Calu3 (cell line): ENCODE data around the gene MLIP. TPM values are rescaled to one million over a fixed set of nuclear protein-coding genes. Genes with fewer than 3 reads are reported as not detected.

ENCODE experiments used
- BruUV-seq: library from RNA; stranded (reverse); fragments of 400-500 nt; replicated peaks from 2 replicates; lab custom pipeline; 2021; lab: Mats Ljungman, UMichigan
- CTCF ChIA-PET: fragments of 300-600 bp; sonication (Branson Sonifier 250); formaldehyde crosslinking; loops from one replicate; lab custom pipeline; 2022; ENCODE audit warnings: antibody characterized with exemption; lab: Charles Lee
- DNase-seq: peaks from one replicate; pipeline ENCODE4 v3.0.0; 2022
- H3K27ac Mint-ChIP-seq: one replicate; pipeline ENCODE4 v1.8.0; 2022; ENCODE audit warnings: mixed read lengths; ENCODE audit not compliant: unreplicated experiment
- H3K27me3 Mint-ChIP-seq: one replicate; pipeline ENCODE4 v1.8.0; 2022; ENCODE audit warnings: mixed read lengths; ENCODE audit not compliant: unreplicated experiment
- H3K36me3 Mint-ChIP-seq: one replicate; pipeline ENCODE4 v1.8.0; 2022; ENCODE audit warnings: mild to moderate bottlenecking, moderate library complexity, mixed read lengths; ENCODE audit not compliant: insufficient read depth, unreplicated experiment
- H3K4me1 Mint-ChIP-seq: one replicate; pipeline ENCODE4 v1.8.0; 2022; ENCODE audit warnings: mild to moderate bottlenecking, low read depth, mixed read lengths; ENCODE audit not compliant: unreplicated experiment
- H3K4me3 Mint-ChIP-seq: one replicate; pipeline ENCODE4 v1.8.0; 2022; ENCODE audit warnings: mild to moderate bottlenecking, low read depth, moderate library complexity, mixed read lengths; ENCODE audit not compliant: unreplicated experiment
- H3K9me3 Mint-ChIP-seq: one replicate; pipeline ENCODE4 v1.8.0; 2022; ENCODE audit warnings: low read depth, mixed read lengths; ENCODE audit not compliant: unreplicated experiment
- intact Hi-C: fragments of 100-400 bp; cut with micrococcal nuclease; formaldehyde crosslinking; loops from one replicate; pipeline ENCODE4 v1.10.0; 2022; ENCODE audit not compliant: unreplicated experiment
- total RNA-seq: library from RNA; stranded (reverse); gene quantifications from 2 replicates; pipeline ENCODE4 v1.2.3, GENCODE V29; 2022
- TF ChIP-seq, protein P1 (sequence below): fragments of 200-600 bp; IDR thresholded peaks from one replicate; pipeline ENCODE4 v1.8.0; 2022; ENCODE audit warnings: antibody characterized with exemption; ENCODE audit not compliant: unreplicated experiment

Gene MLIP
- total RNA-seq, 1 experiment from 2014 or later = 1.4 TPM

- CTCF ChIA-PET = no interaction called here
- no peak for DNase-seq
- H3K4me3 Mint-ChIP-seq = no peak overlapping the region
- BruUV-seq = no TSS peak
- H3K9me3 Mint-ChIP-seq = no peaks in the 10 kb centered on the region
- intact Hi-C loops = no loop called here
- no peaks in the 10 kb centered on the region for H3K4me1 Mint-ChIP-seq
- no peaks in the 10 kb centered on the region for H3K36me3 Mint-ChIP-seq
- H3K27ac Mint-ChIP-seq = no peak overlapping the region
- no peaks in the 10 kb centered on the region for H3K27me3 Mint-ChIP-seq
- TF ChIP-seq, protein P1, sequence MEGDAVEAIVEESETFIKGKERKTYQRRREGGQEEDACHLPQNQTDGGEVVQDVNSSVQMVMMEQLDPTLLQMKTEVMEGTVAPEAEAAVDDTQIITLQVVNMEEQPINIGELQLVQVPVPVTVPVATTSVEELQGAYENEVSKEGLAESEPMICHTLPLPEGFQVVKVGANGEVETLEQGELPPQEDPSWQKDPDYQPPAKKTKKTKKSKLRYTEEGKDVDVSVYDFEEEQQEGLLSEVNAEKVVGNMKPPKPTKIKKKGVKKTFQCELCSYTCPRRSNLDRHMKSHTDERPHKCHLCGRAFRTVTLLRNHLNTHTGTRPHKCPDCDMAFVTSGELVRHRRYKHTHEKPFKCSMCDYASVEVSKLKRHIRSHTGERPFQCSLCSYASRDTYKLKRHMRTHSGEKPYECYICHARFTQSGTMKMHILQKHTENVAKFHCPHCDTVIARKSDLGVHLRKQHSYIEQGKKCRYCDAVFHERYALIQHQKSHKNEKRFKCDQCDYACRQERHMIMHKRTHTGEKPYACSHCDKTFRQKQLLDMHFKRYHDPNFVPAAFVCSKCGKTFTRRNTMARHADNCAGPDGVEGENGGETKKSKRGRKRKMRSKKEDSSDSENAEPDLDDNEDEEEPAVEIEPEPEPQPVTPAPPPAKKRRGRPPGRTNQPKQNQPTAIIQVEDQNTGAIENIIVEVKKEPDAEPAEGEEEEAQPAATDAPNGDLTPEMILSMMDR = no peak
These were observed 10.7 kb upstream of the MLIP start for GRCh38 chr6:54100411-54101006.

GRCh38 chr6:54102238-54102637 is 9.0 kb upstream of the MLIP start:
- DNase-seq = no peak
- CTCF ChIA-PET = no interaction called here
- no peak overlapping the region for H3K4me3 Mint-ChIP-seq
- H3K27ac Mint-ChIP-seq = no peak overlapping the region
- no peaks in the 10 kb centered on the region for H3K9me3 Mint-ChIP-seq
- TF ChIP-seq, protein P1 = no peak
- intact Hi-C loops = loop anchor here (1.0 kb wide), 1 partner anchor 48 kb away; no protein-coding TSS in a partner anchor
- H3K36me3 Mint-ChIP-seq = no peaks in the 10 kb centered on the region
- no TSS peak for BruUV-seq
- H3K4me1 Mint-ChIP-seq = no peaks in the 10 kb centered on the region
- no peaks in the 10 kb centered on the region for H3K27me3 Mint-ChIP-seq

DNA sequence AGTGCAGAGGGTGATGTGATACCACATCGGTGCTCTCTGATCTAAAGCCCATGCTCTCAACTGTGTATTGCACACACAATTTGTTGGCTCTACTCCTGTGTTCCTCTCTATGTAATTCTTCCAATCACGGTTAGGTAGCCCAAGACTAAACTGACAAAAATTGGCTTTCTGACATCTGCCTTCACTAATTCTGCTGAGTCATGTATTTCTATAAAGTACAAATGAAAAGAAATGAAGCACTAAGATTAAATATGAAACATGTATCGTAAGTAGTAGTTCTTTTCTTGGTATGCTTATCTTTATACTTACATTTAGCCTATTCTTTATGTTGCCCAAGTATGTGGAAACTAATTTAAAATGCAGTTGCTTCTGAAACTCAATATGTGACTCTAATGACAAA is 7.7 kb upstream of the MLIP start:
- DNase-seq = no peak
- Mint-ChIP-seq H3K27me3 (no peaks in the 10 kb centered on the region), H3K4me1 (no peaks in the 10 kb centered on the region), H3K27ac (no peak overlapping the region), H3K36me3 (no peaks in the 10 kb centered on the region), H3K9me3 (no peaks in the 10 kb centered on the region), H3K4me3 (no peak overlapping the region)
- intact Hi-C loops = no loop called here
- CTCF ChIA-PET = no interaction called here
- BruUV-seq = no TSS peak
- TF ChIP-seq, protein P1 = no peak

DNA sequence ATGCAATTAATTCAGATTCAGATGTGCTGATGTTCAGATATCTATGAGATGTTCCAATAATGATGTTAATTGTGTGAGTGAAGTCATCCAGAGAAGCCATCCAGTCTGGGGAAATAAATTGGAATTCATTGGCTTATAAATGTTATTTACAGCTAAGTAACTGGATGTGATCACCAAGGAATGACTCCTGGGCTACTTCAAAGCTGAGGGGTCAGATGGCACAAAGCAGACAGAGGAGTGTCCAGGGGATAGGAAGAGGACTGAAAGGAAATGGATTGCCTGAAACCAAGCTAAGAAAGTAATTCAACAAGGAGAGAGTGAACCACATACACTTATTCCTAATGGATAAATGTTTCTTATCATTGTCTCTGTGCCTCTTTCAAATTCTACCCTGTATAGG is 4.5 kb upstream of the MLIP start:
- Mint-ChIP-seq H3K27me3 (no peaks in the 10 kb centered on the region), H3K9me3 (no peaks in the 10 kb centered on the region), H3K27ac (no peak overlapping the region), H3K4me3 (no peak overlapping the region), H3K4me1 (peaks cover 6% of the 10 kb centered on the region), H3K36me3 (no peaks in the 10 kb centered on the region)
- no peak for DNase-seq
- CTCF ChIA-PET = no interaction called here
- TF ChIP-seq, protein P1 = no peak
- intact Hi-C loops = no loop called here
- BruUV-seq = no TSS peak
